NB4 (cell line): ENCODE data around the gene TMEM204.

Source experiments
- DNase-seq: peaks from one replicate; pipeline ENCODE4 v3.0.0; 2010; ENCODE audit warnings: low read depth
- H3K4me3 ChIP-seq: one replicate; pipeline ENCODE4 v1.5.1; 2011; ENCODE audit warnings: mild to moderate bottlenecking, low read depth, low read length, moderate library complexity
- CTCF ChIP-seq: IDR thresholded peaks from one replicate; pipeline ENCODE4 v1.5.1; 2012; ENCODE audit warnings: low read depth, low read length
- MAX ChIP-seq: IDR thresholded peaks from 2 replicates; pipeline ENCODE4 v1.6.1; 2011; ENCODE audit warnings: low read depth, low read length
- MYC ChIP-seq: IDR thresholded peaks from 2 replicates; pipeline ENCODE4 v1.6.1; 2011; ENCODE audit warnings: low read depth, low read length
- POLR2A ChIP-seq: IDR thresholded peaks from 2 replicates; pipeline ENCODE4 v1.6.1; 2011; ENCODE audit warnings: mild to moderate bottlenecking; ENCODE audit not compliant: insufficient read length; ENCODE audit errors: extremely low read depth

Gene TMEM204

GRCh38 chr16:1532771-1533170 is 695 bp upstream of the TMEM204 start:
- H3K4me3 ChIP-seq = no peak overlapping the region
- no peak for TF ChIP-seq MYC
- TF ChIP-seq CTCF = no peak
- TF ChIP-seq MAX = no peak
- TF ChIP-seq POLR2A = no peak
- no peak for DNase-seq

GRCh38 chr16:1534021-1535020 is 855 bp downstream of the TMEM204 start:
- no peak for TF ChIP-seq MAX
- no peak overlapping the region for H3K4me3 ChIP-seq
- DNase-seq = no peak

GRCh38 chr16:1535391-1536291 is 2.2 kb downstream of the TMEM204 start:
- no peak for DNase-seq
- TF ChIP-seq CTCF = no peak
- TF ChIP-seq MYC = no peak
- no peak for TF ChIP-seq POLR2A
- no peak for TF ChIP-seq MAX
- H3K4me3 ChIP-seq = no peak overlapping the region

- TF ChIP-seq CTCF (no peak), MYC (no peak), MAX (no peak), POLR2A (no peak)
- H3K4me3 ChIP-seq = no peak overlapping the region
- DNase-seq = no peak
Measured at GRCh38 chr16:1536601-1537000, 3.1 kb downstream of the TMEM204 start.

GRCh38 chr16:1537138-1537577 is 3.7 kb downstream of the TMEM204 start:
- no peak overlapping the region for H3K4me3 ChIP-seq
- no peak for DNase-seq
- TF ChIP-seq CTCF (no peak), POLR2A (no peak), MYC (no peak), MAX (no peak)
